Uterine smooth muscle cell (primary cell): ENCODE data around the gene TMEM87A. TPM values are rescaled to one million over a fixed set of nuclear protein-coding genes. Genes with fewer than 3 reads are reported as not detected.

Experiments used
- total RNA-seq: library from RNA; depleted of rRNA; stranded (reverse); fragments of >200 nt; gene quantifications from 2 replicates; pipeline ENCODE4 v1.2.3, GENCODE V29; 2014

TMEM87A gene
- total RNA-seq, result 62.4 and 68.0 TPM in 2 replicates

GRCh38 chr15:42272939-42273899 lies at the start of gene TMEM87A, which contains the start of gene GANC:
TSS of gene TMEM87A (minus strand) at chr15:42273433. CDS start at chr15:42273398, 35 bp downstream.
TSS of gene GANC (plus strand) at chr15:42273201. CDS start at chr15:42274482, 1,281 bp downstream.

GRCh38 chr15:42207674-42208579 lies 65.3 kb downstream of the TMEM87A start, which contains the start of gene VPS39:
TSS of gene VPS39 (minus strand) at chr15:42208304. CDS start at chr15:42208153, 151 bp downstream.

Other genes starting within 250 kb of the TMEM87A start
- not detected in 2 replicates for gene PLA2G4D, start 178.9 kb downstream of the TMEM87A start, total RNA-seq
- gene PLA2G4F, start 116.8 kb downstream of the TMEM87A start, total RNA-seq, result 0.12 TPM in 1 of 2 replicates, not detected in the other
- gene VPS39, start 65.1 kb downstream of the TMEM87A start, total RNA-seq, result 50.1 and 61.4 TPM in 2 replicates
- gene GANC, start 232 bp downstream of the TMEM87A start, total RNA-seq, result 19.5 and 19.9 TPM in 2 replicates
- 0.44 and 1.6 TPM in 2 replicates for gene CAPN3, start 86.1 kb upstream of the TMEM87A start, total RNA-seq
- gene ZNF106, start 217.7 kb upstream of the TMEM87A start, total RNA-seq, result 69.1 and 97.6 TPM in 2 replicates
- gene SNAP23, start 222.2 kb upstream of the TMEM87A start, total RNA-seq, result 61.6 and 67.5 TPM in 2 replicates